Fibroblast of the aortic adventitia (primary cell): ENCODE measurements around the gene SMIM43. TPM values are rescaled to one million over a fixed set of nuclear protein-coding genes. Genes with fewer than 3 reads are reported as not detected.
A peak's percentile ranks its signal among the peaks of the same experiment; 100 is the strongest.

Experiments used
- DNase-seq: peaks from one replicate; pipeline ENCODE4 v3.0.0-alpha.2; 2010; ENCODE audit warnings: low read depth
- H3K4me3 ChIP-seq: 2 replicates; pipeline ENCODE4 v1.5.1; 2011; ENCODE audit warnings: low read depth, mild to moderate bottlenecking, control low read depth, low read length, moderate library complexity
- CTCF ChIP-seq: IDR thresholded peaks from 2 replicates; pipeline ENCODE4 v1.5.1; 2011; ENCODE audit warnings: mild to moderate bottlenecking, low read length, control low read depth, inconsistent platforms; ENCODE audit not compliant: insufficient read depth
- total RNA-seq: library from RNA; depleted of rRNA; stranded (reverse); fragments of >200 nt; gene quantifications from 2 replicates; pipeline ENCODE4 v1.2.3, GENCODE V29; 2012; ENCODE audit warnings: low replicate concordance

The SMIM43 gene
- 0.45 and 1.1 TPM in 2 replicates for total RNA-seq

GRCh38 chr4:121764702-121765367 is at the start of gene SMIM43:
TSS of gene SMIM43 (minus strand) at chr4:121765164. CDS start at chr4:121765105, 59 bp downstream.
- H3K4me3 ChIP-seq: peak within 1 kb of the TSS; percentile 68
- peak; percentile 17 for DNase-seq
- no peak for TF ChIP-seq CTCF

GRCh38 chr4:121814756-121815155 is 49.8 kb upstream of the SMIM43 start:
- H3K4me3 ChIP-seq: no peak overlapping the region
- no peak for TF ChIP-seq CTCF
- no peak for DNase-seq

GRCh38 chr4:121811122-121811521 is 46.2 kb upstream of the SMIM43 start:
- no peak overlapping the region for H3K4me3 ChIP-seq
- DNase-seq: no peak
- no peak for TF ChIP-seq CTCF

- no peak overlapping the region for H3K4me3 ChIP-seq
- no peak for DNase-seq
- TF ChIP-seq CTCF: no peak
Observed at GRCh38 chr4:121806411-121806810, 41.4 kb upstream of the SMIM43 start.

- peak overlapping the region; percentile 100 for H3K4me3 ChIP-seq
- no peak for DNase-seq
- no peak for TF ChIP-seq CTCF
Observed at GRCh38 chr4:121801715-121802075, 36.7 kb upstream of the SMIM43 start.

GRCh38 chr4:121800961-121801714 is 36.2 kb upstream of the SMIM43 start, which contains the start of gene EXOSC9:
TSS of gene EXOSC9 (plus strand) at chr4:121801323. CDS start at chr4:121801425, 102 bp downstream.
- TF ChIP-seq CTCF: no peak
- H3K4me3 ChIP-seq: peak within 1 kb of the TSS; percentile 100
- DNase-seq: peak; percentile 96

GRCh38 chr4:121800638-121800960 is 35.6 kb upstream of the SMIM43 start:
- H3K4me3 ChIP-seq: peak overlapping the region; percentile 100
- DNase-seq: no peak
- no peak for TF ChIP-seq CTCF
